HG02763 (cell line): ENCODE data around the gene METTL15.
"Not testable (repeated sequence)": the region's sequence is repeated elsewhere in the genome, so short reads cannot be mapped to it uniquely, and the experiment has no call there.

Source experiments
- ATAC-seq: cut with Tn5 transposase; IDR thresholded peaks from one replicate; pipeline ENCODE4 v1.9.1; 2021; ENCODE audit warnings: mild to moderate bottlenecking, moderate library complexity; ENCODE audit not compliant: unreplicated experiment

Gene METTL15

DNA sequence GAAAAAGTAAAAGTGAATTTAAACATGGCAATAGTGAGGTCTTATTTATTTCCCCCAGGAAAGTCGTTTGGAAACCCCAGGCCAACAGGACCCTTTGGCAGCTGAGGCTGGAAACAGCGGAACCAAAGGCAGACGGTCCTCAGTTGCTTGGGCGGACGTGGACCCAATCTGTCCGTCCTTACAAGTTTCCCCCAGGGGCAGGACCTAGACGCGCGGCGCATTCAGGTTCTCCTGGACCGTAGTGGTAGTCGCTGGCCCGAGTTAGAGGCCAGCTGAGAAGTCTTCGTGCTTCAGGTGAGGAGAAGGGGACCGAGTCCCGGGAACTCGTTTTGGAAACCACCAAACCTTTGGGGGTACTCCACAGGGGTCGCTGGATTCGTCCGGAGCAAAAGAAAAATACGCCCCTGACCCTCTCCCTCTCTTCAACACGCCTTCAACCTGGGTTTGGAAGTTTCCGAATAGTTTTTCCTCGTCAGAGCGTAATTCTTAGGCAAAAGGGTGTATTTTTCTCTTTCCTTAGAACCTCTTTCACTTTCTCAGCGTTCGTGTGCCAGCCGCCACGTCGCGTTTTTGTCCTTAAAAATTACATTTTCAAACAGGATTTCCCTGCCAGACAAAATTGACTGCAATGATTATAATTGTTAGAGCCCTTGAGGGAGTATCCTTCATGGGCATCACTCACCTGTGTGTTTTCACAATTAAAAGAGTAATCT lies 2.1 kb downstream of the METTL15 start:
- peak; percentile 41 for ATAC-seq

DNA sequence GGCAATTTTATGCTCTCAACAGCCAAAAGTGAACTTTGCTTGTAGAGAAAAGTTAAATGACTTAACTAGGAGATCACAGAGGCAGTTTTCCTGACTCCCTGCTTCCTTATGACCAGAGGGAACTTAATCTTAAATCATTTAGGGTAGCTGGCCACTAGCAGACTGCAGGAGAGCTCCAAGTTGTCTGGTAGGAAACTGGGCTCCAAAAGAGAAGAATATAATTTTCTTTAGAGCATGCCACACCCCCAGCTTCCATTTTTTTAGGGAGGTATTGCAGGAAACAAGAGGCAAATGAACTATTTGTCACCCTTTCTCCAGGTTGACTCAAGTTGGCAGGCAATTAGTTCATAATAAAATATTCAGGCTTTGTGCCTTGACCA lies 2.6 kb downstream of the METTL15 start:
- no peak for ATAC-seq

DNA sequence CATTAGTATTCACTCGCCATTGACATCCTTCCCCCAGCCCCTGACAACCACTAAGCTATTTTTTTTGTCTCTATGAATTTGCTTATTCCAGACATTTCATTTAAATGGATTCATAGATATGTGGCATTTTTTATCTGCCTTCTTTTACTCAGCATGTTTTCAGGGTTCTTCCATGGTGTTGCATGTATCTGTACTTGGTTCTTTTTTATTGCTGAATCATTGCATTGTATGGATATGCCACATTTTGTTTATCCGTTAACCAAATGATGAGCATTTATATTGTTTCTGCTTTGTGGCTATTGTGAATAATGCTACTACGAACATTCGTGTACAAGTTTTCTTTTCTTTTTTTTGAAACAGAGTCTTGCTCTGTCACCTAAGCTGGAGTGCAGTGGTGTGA lies 5.9 kb downstream of the METTL15 start:
- no peak for ATAC-seq

DNA sequence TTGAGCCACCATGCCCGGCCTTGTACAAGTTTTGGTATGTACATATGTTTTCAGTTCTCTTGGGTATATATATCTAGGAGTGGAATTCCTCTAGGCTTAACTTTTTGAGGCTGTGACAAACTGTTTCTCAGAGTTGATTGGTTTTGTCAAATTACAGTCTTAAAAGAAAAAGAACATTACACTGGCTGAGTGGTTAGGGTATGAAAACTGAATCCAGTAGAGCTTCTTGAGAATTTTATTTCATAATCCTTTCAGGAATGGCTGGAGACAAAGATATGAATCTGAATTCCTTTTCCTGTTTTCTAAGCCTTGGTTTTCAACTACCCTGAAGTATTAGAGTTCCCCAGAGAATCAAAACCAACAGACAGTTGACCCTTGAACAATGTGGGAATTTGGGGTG lies 6.5 kb downstream of the METTL15 start:
- no peak for ATAC-seq

DNA sequence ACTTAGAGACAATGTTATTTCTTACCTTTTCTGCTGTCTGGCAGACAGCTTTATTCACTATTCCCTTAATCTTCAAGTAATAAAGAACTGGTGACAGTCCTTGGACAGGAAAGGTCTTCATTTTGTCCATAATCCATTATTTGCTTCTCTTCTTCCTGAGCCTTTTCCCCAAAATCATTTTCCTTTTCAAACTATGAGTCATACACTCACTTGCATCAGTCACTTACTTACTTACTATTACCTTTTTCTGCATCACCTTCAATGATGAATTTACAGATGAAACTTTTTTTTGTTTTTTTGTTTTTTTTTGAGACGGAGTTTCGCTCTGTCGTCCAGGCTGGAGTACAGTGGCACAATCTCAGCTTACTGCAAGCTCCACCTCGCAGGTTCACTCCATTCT lies 9.5 kb downstream of the METTL15 start:
- no peak for ATAC-seq

DNA sequence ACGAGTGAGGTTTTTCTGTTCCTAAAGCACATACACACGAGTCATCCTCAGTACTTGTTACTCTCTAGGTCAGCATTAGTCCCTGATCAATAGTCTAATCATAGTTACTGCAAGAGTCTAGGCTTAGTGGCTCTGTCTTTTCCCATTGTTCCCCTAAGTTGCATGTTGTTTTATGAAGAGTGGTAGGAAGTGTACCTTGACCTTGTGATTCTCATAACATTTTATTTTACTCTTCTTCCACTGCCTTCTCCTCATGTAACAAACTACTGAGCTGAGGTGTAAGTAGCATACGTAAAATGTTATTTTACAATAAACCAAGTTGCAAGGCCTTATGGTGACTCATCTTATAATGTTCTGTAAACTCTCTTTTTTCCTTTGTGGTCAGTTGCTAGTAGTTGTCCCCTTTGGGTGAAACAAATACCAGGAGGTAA lies 15.0 kb downstream of the METTL15 start:
- ATAC-seq = no peak

DNA sequence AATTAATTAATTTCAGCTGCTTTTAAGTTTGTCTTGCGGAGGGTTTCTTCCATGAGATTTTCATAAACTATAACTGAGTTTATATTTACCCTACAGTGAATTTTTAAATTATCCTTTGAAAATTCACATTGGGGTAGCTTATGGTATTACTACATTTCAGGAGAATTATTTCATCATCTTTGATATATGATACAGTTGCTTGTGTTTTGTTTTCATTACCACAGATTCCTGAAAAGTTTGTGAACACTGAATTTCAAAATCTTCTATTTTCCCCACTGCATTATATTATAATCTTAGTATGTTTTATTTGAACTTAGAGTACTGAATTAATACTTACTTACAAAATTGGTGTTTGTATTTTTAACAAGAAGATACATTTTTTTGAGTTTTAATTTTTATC lies 24.4 kb downstream of the METTL15 start:
- ATAC-seq = no peak

DNA sequence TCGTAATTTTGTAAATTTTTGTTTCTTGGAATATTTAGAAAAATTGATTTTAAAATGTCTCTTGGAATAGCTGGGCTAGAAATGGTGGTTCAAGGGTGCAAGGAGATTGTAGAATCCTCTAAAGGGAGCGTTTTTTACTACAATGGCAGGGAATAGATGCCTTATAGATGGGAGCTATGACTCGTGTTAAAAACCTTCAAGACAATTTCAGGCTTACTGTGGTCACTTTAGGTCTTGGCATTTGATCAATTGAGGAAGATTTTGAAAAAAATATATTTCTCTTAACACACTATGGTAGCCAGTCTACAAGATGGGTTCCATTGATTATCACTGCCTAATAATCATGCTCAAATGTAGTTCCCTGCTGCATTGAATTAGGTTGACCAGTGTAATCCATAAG lies 25.0 kb downstream of the METTL15 start:
- ATAC-seq = no peak

DNA sequence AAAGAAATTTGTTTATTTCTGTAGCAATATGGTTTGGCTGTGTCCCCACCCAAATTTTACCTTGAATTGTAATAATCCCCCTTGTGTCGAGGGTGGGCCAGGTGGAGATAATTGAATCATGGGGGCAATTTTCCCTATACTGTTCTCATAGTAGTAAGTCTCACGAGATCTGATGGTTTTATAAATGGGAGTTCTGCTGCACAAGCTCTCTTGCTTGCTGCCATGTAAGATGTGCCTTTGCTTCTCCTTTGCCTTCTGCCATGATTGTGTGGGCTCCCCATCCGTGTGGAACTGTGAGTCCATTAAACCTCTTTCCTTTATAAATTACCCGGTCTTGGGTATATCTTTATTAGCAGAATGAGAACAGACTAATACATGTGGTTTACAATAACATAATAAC lies 28.0 kb downstream of the METTL15 start:
- ATAC-seq = not testable (repeated sequence)

DNA sequence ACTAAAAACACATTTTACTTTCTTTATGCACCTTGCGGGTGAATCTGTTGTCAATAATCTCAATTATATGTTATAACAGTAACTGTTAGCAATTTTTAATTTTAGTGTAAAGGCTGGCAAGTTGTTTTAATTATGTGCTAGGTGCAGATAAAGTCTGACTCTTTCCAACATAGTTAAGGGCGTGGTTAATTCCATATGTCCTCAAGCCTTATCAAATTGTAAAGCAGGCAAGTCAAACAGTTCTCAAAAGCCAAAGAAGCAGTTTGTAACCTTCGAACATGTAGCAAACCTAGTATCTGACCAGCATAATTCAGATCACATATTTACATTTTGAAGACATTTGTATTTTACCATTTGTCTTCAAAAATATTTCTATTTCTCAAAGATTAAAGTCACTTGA lies 29.2 kb downstream of the METTL15 start:
- no peak for ATAC-seq

DNA sequence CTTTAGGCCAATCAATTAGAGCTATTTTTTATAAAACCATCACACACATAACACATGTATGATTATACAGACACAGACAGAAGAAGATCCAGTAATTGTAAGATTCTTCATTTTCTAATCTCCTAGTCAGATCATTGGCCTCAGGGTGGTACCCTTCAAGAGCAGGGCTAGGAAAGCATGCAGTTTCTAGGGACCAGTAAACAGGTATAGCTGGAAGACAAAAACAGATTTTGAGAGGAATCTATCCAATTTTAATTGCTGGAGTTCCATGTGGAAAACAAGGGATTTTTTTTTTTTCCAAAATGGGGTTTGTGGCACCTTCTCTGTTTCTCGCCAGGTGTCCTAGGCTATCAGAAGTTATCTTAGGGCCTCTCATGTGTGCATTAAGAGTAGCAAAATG lies 29.6 kb downstream of the METTL15 start:
- ATAC-seq = no peak

DNA sequence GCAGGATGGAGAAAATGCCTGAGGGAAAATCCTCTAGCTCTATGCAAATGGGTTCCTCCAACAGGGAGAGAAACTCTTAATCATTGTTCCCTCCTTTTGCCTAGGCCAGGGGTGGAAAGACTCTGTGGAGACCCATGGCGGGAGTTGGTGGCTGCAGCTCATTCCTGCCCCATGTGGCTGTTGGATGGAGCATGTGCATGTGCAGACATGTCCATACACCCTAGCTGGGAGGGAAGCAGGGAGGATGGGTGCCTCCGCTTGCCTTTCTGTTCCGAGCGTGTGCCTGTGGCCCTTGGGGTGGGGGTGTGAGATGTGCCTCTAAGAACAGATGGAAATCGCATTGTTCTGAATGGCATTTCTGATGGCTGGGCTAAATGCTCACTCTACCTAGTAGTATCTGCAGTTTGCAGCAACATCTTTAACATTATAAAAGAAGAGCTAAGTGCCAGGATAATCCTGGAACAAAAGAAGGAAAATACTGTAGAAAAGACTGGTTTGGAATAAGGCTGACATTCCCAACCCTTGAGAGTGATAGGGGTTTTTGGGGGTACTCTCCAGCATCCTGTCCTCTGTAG lies 31.7 kb downstream of the METTL15 start:
- ATAC-seq = no peak

DNA sequence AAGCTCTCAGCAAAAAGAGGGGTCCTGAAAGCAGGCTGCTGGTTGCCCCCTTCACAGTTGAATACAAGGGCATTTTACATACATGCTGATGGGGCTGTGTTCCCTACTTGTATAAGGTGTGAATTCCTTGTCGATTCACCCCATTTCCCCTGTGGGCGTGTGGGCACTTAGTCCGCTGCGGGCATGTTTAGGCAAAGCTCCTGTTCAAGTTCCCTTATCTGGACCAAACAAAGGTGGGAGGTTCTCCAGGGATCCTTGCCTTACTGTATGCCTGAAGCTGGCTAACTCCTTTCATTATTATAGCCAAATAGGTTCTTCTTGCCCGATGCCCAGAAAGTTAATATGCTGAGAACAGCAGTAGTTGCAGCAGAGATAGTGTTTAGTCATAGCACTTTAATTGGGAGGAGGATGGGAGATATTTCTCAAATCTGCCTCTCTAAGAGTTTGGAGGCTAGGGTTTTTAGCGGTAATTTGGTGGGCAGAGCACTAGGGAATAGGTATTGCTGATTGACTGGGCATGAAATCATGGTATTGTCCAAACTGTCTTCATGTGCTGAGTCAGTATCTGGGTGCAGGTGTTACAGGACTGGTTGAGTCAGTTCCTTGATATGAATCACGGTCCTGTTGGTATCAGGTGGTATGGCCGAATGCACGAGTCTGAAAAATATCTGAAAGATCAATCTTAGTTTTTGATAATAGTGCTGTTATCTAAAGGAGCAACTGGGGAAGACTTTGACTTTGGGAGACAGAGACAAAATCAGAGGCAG lies 32.7 kb downstream of the METTL15 start:
- ATAC-seq = no peak

DNA sequence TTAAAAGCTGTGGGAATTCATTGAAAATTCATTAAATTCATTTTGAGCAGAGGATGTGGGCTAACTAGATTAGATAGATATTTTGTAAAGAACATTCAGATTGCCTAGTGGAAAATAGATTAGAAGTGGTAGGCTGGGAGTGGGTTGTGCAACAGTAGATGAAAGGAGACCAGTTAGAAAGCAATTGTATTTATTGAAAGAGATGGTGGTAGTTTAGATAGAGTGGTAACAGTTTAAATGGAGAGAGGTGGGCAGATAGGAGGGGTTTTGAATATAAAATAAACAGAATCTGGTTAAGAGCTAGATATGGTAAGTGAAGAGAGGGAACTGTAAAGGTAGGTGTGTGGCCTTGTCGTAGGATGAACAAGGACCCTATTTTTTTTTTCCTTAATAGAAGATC lies 34.5 kb downstream of the METTL15 start:
- ATAC-seq = no peak

DNA sequence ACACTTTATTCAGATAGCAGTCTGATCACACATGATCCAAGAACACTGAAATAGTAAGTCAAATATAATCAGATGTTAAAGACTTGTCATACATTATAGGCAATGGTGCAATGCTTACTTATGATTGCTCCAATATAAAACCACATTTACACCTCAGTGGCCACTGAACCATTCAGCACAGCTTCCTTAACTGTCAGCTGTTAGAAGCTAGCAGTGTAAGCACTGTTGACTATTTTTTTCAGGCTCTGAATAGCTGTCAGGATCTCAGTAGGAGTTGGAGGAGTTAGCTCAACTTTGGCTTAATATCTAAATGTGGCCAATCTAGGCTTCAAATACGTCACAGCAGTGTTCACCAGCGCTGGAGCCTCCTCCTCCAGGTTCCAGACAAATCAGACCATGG lies 36.6 kb downstream of the METTL15 start:
- no peak for ATAC-seq

DNA sequence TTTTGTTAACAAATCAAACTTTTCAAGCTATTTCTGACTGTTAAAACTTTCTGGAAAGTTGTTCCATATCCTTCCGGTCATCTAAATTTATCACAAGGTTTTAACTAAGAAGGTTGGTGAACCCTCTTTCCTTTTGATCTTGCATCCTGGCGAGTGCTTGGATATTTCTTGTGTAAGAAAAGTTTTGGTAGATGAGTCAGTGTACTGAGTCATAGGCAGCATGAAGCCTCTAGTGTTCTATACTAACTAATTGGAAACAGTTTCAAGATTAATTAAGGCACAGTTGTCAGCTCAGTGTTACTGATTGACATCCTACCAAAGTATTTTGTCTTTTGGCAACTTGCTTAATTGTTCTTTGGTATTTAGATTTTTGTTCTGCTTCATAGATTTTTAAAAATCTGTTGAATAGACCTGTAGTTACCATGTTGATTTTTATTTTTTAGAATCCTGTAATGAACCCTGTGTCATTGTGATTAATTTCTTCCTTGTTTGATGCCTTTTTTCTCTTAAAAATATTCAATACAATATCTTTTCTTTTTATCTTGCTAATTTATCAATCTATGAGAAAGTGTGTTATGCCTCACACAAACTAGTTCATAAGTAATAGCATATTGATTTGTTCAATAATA lies 38.0 kb downstream of the METTL15 start:
- no peak for ATAC-seq

DNA sequence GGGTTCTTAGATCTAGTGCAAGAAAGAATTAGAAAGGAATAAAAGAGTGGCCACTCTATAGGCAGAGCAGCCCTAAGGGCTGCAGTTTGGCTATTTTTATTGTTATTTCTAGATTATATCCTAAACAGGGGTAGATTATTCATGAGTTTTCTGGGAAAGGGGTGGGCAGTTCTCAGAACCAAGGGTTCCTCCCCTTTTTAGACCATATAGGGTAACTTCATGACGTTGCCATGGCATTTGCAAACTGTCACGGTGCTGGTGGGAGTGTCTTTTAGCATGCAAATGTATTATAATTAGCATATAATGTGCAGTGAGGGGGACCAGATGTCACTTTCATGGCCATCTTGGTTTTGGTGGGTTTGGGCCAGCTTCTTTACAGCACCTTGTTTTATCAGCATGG lies 44.6 kb downstream of the METTL15 start:
- ATAC-seq = no peak

DNA sequence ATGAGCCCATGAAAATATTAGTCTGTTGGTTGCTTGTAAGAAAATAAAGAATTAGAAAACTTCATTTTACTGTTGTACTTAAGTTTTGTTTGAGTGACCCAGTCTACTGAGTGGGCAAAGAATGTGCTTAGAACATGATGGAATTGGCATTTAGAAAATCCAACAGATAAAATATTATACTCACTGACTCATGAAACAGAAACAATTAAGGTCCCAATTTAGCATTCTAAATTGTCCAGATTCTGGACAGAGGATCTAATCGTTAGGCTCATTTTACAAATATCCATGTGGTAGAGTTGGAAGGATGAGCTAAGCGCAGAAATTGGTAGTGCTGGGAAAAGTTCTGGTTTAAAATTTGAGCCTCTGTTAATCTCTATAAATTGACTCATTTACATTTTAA lies 45.4 kb downstream of the METTL15 start:
- no peak for ATAC-seq

DNA sequence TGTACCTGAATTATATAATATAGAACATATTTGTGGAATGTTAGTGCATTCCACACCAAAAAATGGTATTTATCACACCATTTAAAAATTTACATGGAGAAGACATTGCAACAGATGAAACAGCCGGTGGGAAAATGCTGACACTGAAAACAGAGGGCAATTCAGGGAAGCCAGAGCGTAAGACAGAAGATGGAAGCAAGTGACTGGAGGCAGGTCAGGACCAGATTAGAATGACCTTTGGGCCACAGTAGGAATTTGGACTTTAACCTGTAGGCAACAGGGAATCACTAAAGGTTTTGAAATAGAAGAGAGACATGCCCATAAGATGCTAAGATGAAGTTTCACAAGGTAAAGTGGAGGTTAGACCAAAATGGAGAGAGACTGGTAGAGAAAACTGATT lies 60.5 kb downstream of the METTL15 start:
- ATAC-seq = no peak

DNA sequence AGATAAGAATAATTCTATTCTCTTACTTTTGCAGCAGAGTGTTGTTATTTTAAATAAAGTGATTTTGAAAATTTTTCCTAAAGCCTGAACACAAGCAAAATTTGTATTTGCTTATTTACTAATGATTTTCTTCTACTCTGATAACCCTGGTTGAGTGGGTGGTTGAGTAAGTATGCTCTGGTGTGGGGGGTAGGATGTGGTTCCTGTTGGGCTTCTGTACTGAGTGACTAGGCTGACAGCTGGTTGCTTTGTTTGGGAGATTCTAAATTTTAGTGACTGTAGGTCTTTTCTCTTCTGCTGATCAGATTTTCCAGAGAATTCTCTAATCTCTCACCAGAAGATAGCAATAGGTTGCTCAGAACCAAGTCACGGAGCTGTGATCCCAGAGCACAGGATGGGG lies 61.6 kb downstream of the METTL15 start:
- no peak for ATAC-seq

DNA sequence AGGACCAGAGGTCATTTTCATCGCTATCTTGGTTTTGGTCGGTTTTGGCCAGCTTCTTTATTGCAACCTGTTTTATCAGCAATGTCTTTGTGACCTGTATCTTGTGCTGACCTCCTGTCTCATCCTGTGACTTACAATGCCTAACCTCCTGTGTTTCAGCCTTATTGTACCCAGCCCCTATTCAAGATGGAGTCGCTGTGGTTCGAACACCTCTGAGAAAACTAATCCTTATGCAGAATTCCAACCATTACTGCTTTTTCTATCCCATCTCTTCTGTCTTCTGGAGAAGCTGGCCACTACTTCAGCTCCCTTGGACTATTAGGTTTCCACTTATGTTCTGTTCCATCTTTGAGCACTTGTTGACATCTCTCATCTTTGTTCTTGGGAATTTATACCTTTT lies 62.6 kb downstream of the METTL15 start:
- no peak for ATAC-seq

DNA sequence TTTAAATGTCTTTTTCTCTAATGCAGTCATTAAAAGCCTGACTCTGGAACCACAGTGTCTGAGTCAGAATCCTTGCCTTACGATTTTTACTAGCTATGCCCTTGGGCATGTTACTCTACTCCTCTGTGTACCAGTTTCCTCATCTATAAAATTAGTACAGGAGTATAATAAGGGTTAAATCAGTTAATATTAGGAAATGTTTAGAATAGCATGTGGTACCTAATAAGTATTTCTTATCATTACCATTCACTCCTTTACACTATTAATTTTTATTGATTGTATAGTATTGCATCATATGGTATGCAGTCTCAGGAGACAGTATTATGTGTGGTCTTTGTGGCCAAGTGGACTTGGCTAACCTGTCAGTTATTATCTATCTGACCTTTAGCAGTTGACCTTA lies 68.2 kb downstream of the METTL15 start:
- no peak for ATAC-seq
